GM21528 (cell line): Measurements from ENCODE around the gene FOSB.

Source experiments
- ATAC-seq: cut with Tn5 transposase; IDR thresholded peaks from one replicate; pipeline ENCODE4 v1.9.1; 2021; ENCODE audit warnings: mild to moderate bottlenecking, moderate library complexity; ENCODE audit not compliant: unreplicated experiment, low FRiP score

FOSB gene

GRCh38 chr19:45477713-45478453, 10.1 kb downstream of the FOSB start:
- no peak for ATAC-seq

- peak; percentile 63 for ATAC-seq
Observed at GRCh38 chr19:45478454-45479238, 10.8 kb downstream of the FOSB start.

DNA sequence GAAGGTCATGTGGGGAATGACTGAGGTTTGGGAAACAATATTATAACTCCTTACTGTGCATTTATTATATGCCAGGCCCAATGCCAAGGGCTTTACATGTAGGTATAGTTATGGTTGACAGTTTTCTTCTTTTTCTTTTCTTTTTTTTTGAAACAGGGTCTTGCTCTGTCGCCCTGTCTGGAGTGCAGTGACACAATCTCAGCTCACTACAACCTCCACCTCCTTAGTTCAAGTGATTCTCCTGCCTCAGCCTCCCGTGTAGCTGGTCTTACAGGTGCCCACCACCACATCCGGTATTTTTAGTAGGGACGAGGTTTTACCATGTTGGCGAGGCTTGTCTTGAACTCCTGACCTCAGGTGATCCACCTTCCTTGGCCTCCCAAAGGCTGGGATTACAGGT, 15.2 kb downstream of the FOSB start:
- no peak for ATAC-seq

DNA sequence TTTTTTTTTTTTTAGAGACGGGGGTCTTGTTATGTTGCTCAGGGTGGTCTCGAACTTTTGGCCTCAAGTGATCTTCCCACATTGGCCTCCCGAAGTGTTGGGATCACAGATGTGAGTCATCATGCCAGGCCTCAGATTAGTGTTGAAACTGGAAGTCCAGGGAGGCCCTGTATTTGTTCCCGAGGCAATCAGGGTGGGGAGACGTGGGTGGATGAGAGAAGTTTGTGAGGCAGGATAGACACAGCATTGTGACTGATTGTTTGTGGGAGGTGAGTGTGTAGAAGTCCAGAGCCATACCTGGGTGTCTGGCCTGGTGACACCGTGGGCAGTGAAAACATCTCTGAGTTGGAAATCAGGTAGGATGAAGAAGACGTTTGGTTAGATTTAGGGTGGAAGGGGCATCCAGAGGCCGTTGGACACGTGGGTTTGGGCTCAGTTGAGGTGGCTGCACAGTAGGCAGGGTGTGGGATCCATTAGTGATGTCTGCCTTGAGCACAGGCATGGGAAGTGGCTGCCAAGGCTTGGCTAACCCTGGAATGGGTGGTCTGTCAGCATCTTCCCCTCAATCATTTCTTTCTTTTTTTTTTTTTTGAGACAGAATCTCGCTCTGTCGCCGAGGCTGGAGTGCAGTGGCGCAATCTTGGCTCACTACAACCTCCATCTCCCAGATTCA, 16.6 kb downstream of the FOSB start:
- ATAC-seq: no peak

DNA sequence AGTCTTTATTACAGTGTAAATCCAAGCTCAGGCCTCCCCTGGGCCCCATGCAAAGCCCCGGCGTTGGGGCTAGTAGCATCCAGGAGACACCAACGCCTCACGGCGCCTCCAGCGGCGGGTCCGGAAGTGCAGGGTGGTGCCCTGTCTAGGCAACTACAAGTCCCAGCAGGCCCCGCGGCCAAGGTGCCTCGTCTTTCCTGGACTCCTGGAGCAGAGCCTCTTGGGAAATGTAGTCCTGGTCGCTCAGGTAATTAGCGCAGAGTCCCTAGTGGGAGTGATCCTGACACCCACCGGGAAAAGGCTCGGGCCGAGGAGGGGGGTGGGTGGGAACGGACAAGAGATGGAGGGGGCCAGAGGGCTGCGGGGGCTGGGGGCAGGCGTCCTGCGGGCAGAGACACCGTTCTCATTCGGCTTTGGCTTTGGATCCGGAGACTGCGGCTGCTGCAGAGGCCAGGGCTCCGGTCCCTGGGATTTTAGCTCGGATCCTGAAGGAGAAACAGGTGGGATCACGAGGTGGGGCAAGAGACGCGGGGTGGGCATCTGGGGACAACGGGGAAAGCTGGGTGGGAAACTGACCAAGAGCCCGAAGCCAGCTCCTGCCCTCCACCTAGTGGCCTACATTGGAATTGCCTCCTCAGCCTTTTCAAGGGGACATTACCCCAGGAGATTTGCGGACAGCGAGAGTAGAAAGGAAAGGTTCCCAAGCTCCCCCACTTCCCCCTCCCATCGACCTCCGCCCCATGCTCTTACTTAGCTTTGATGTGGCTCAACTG, 17.7 kb downstream of the FOSB start:
- ATAC-seq: peak; percentile 82

GRCh38 chr19:45488708-45489107, 20.9 kb downstream of the FOSB start:
- ATAC-seq: no peak

DNA sequence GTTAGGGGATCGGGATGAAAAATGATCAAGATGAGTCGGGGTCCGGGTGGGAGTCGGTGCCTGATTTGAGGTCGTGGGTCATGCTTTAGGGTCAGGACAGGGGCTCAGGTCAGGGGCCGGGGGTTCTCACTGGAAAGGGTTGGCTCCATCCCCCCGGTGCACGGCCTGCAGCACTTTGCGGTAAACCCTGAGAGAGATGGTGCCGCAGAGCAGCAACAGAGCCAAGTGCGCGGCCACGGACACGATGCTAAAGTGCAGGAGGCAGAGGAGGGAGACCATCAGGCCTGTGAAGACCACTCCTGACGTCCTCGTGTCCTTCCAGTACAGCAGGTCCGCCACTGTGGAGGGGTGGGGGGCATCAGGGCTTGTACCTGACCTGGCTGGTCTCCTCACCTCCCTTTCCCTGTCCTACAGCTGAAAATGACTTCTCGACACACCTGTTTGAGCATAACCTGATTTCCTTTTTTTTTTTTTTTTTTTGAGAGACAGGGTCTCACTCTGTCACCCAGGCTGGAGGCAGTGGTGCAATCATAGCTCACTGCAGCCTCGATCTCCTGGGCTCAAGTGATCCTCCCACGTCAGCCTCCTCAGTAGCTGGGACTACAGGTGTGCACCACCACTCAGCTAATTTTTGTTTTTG, 21.5 kb downstream of the FOSB start:
- ATAC-seq: no peak

- ATAC-seq: no peak
Observed at GRCh38 chr19:45492137-45492626, 24.4 kb downstream of the FOSB start.

GRCh38 chr19:45492627-45493470, 25.1 kb downstream of the FOSB start:
- no peak for ATAC-seq

DNA sequence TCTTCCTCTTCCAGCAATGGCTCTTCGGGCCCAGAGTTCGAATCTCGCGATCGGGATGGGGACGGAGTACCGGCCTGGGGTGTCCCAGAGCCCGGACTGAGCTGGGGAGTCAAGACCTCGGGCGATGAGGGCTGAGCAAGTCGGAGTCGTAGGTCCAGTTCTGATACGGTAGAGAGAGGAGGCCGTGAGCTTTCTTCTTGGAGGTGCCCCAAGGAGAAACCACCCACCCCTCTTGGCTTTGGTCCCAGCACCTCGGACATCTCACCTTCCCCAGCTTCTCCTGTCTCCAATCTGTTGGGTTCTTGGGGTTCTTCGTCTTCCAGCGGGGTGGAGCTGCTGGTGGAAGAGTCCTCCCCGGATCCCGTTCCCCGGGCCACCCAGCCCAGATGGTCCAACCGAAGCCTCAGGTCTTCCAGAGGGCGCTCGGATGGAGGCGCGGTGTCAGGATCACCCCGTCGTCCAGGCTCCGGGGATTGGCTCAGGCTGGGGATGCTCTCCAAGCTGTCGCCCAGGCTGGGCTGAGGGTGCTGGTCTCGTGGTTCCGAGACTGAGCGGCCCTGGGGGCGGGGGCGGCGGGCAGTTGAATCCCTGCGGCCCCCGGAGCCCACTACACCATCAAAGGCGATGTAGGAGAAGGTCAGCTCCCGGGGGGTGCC, 26.6 kb downstream of the FOSB start:
- ATAC-seq: no peak

DNA sequence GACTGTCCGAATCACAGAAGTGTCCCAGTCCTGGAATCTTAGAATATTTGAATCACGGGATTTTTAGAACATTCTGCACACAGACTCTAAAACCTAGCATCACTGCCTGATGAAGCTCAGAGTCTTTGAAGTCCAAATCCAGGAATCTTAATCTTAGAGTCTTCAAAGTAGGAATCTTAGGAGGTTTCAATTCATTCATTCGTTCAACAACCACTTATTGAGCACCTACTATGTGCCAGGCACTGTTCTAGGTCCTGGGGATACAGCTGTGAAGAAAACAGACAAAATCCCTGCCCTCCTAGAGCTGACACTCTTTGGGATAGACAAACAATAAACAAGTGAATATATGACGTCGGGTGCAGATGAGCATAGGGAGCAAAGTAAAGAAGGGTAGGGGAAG, 27.4 kb downstream of the FOSB start:
- no peak for ATAC-seq

- peak; percentile 33 for ATAC-seq
Observed at GRCh38 chr19:45496349-45496953, 28.7 kb downstream of the FOSB start.

- ATAC-seq: no peak
Observed at GRCh38 chr19:45497791-45498190, 30.0 kb downstream of the FOSB start.

DNA sequence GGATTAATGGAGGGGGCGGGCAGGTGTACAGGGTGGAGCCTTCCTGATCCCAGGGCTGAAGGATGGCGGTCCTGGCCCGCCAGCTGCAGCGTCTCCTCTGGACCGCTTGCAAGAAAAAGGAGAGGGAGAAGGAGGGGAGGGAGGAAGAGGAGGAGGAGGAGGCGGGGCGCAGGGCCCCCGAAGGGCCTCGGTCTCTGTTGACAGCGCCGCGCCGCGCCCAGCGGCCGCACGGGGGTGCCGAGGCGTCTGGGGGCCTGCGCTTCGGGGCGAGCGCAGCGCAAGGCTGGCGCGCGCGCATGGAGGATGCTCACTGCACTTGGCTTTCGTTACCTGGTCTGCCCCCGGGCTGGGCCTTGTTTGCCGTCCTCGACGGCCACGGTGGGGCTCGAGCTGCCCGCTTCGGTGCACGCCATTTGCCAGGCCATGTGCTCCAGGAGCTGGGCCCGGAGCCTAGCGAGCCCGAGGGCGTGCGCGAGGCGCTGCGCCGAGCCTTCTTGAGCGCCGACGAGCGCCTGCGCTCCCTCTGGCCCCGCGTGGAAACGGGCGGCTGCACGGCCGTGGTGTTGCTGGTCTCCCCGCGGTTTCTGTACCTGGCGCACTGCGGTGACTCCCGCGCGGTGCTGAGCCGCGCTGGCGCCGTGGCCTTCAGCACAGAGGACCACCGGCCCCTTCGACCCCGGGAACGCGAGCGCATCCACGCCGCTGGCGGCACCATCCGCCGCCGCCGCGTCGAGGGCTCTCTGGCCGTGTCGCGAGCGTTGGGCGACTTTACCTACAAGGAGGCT, 30.8 kb downstream of the FOSB start, which contains the start of gene PPM1N:
PPM1N (plus strand) TSS at position 33 of the 785 bp plus-strand sequence; CDS start at position 63, 30 bp downstream.
- ATAC-seq: no peak

GRCh38 chr19:45499196-45500180, 31.7 kb downstream of the FOSB start:
- ATAC-seq: no peak
